GM12865 (cell line): ENCODE data around the gene PACS1.
A peak's percentile ranks its signal among the peaks of the same experiment; 100 is the strongest.
"Not testable (repeated sequence)": the region's sequence is repeated elsewhere in the genome, so short reads cannot be mapped to it uniquely, and the experiment has no call there.

Experiments
- DNase-seq: peaks from one replicate; pipeline ENCODE4 v3.0.0; 2010; ENCODE audit warnings: low read depth
- H3K4me3 ChIP-seq: 2 replicates; pipeline ENCODE4 v1.5.1; 2011; ENCODE audit warnings: mild to moderate bottlenecking, low read depth, low read length, control low read depth
- TF ChIP-seq, protein P1 (sequence below): IDR thresholded peaks from 2 replicates; pipeline ENCODE4 v1.5.1; 2011; ENCODE audit warnings: low read length, control low read depth, low read depth, inconsistent platforms; ENCODE audit not compliant: insufficient read depth; ENCODE audit errors: missing control alignments

Gene PACS1

DNA sequence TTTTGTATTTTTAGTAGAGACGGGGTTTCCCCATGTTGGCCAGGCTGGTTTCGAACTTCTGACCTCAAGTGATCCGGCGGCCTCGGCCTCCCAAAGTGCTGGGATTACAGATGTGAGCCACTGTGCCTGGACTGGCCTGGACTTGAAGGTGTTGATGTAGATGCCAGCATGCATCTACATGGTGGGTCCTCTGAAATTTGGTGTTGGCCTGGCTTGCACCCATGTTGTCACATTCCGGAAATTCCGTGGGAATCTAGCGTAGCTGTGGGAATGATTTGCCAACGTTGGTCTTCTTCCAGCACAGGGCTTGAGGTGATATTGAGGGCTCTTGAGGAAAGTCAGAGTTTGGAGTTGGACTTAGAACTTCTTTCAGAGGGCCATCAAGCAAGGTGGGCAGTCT, 6.5 kb downstream of the PACS1 start:
- no peak for DNase-seq
- H3K4me3 ChIP-seq, result no peak overlapping the region
- TF ChIP-seq, protein P1, sequence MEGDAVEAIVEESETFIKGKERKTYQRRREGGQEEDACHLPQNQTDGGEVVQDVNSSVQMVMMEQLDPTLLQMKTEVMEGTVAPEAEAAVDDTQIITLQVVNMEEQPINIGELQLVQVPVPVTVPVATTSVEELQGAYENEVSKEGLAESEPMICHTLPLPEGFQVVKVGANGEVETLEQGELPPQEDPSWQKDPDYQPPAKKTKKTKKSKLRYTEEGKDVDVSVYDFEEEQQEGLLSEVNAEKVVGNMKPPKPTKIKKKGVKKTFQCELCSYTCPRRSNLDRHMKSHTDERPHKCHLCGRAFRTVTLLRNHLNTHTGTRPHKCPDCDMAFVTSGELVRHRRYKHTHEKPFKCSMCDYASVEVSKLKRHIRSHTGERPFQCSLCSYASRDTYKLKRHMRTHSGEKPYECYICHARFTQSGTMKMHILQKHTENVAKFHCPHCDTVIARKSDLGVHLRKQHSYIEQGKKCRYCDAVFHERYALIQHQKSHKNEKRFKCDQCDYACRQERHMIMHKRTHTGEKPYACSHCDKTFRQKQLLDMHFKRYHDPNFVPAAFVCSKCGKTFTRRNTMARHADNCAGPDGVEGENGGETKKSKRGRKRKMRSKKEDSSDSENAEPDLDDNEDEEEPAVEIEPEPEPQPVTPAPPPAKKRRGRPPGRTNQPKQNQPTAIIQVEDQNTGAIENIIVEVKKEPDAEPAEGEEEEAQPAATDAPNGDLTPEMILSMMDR, result no peak

DNA sequence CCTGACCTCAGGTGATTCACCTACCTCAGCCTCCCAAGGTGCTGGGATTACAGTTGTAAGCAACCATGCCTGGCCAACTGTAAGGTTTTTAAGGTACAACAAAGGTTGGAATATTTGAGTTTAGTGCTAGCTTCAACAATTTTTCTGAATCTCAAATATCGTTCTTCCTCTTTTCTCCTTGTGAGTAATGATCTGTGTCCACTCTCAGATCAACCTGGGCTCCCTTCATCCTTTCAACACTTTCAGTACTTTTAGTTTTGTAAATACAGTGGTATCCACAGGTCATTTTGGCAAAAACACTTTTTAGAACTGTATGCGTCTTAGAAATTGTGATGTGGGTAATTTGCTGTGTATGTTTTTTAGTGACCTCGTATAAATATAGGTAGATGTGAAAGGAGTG, 7.9 kb downstream of the PACS1 start:
- TF ChIP-seq, protein P1, result no peak
- DNase-seq, result no peak
- no peak overlapping the region for H3K4me3 ChIP-seq

DNA sequence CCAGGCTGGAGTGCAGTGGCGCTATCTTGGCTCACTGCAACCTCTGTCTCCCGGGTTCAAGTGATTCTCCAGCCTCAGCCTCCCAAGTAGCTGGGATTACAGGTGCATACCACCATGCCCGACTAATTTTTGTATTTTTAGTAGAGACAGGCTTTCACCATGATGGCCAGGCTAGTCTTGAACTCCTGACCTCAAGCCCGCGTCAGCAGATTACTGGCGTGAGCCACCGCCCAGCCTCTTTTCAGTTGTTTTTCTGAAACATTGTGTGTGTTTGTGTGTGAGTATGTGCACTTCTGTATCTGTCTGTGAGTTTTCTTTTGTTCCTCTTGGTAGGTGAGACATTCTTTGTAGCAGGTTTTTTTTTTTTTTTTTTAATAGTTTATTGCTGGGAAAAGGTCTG, 8.9 kb downstream of the PACS1 start:
- not testable (repeated sequence) for H3K4me3 ChIP-seq, DNase-seq

DNA sequence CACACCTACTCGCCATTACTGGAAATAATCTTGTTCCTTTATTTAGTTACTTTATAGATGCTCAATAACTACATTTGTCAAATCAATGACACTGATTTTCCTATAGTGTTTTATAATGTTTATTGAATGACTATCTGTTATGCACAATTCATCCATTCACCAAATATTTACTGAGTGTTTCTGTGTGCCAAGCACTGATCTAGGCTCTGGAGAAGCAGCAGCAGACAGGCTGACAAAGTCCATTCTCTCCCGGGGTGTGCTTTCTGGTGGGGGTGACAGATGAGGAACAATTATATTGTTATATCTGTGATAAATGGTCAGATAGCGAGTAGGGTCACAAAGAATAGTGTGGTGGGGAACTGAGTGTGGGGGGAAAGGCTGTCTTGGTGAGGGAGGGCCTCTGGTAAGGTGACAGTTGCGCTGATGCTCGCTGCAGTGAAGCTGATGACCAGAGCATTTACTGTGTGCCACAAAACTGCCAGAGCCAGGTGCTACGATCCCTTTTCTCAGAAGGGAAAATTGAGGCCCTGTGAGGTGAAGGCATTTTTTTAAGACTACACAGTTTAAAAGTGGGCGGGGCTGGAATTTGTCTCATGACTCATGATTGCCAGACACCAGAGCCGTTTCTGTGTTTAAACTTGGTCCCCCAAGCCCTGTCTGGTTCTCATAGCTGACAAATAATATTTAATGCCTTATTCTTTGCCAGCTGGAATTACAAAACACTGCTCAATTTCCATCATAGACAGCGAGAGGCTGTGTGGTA, 10.2 kb downstream of the PACS1 start:
- H3K4me3 ChIP-seq, result no peak overlapping the region
- TF ChIP-seq, protein P1, result no peak
- no peak for DNase-seq

DNA sequence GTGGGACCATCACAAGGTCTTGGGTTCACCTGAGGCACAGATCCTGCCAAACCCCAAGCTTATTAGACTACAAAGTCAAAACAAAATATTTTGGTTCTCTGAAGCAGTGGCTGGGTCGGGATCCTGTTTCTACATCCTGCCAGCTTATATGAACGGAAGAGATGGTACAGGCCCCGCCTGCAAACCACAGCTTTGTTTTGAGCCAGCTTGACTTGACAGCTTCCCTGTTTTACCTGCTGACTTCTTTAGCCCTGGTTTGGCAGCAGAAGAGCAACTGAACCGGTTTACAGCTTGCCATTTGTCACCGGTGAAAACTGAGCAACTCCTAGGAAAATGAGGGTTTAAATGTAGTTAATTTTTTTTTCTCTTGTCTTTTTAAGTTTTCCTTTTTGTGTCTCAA, 11.4 kb downstream of the PACS1 start:
- DNase-seq, result peak; percentile 87
- TF ChIP-seq, protein P1, result no peak
- no peak overlapping the region for H3K4me3 ChIP-seq

DNA sequence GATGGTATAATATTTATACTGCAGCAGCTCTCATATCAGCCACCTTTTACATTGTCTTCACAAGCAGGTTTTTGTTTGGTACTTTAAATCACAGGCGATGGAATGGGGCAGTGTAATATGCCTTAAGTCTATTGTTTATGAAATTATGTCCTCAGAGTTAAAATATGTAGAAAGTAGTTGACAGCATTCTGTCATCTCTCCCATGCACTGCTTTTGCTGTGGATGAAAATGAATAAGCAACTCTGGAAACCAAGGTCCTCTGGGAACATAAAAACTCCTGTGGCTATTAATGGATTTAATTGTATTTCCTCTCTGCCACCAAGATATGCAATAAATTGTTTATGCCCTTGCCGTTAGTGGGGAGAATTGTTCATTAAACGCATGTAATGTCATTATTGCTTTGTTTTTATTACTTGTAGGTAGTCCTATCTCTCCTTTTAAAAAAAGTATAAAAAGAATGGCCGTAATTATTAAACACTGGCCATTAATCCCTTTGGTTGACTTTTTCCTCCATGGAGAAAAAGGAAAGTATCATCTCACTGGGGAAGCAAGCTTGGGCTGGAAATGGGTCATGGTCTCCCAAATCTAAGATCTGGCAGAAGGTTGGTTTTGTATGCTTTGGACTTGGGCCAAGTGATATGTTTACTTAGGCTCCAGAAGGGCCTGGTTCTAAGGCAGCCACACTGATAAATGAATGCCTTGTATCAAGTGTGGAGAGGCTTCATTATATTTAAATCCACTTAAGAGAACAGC, 13.1 kb downstream of the PACS1 start:
- H3K4me3 ChIP-seq, result no peak overlapping the region
- no peak for DNase-seq
- TF ChIP-seq, protein P1, result no peak

DNA sequence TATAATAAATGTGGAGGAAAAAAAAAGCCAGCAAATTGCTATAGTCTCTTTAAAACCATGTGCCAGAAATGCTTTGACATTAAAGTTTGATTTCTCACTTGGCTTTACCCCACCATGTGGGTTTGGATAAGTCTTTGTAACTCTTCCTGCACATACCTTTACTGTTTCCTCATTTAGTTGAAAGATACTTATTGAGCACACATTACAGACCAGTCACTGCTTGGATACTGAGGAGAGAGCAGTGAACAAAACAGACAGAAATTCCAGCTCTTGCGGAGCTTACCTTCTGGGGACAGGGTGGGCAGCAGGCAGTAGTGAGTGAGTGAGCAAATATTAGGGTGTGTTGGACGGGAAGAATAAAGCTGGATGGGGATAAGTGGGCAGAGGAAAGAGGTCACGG, 13.7 kb downstream of the PACS1 start:
- TF ChIP-seq, protein P1, result no peak
- H3K4me3 ChIP-seq, result no peak overlapping the region

More for the DNA sequence above, 13.7 kb downstream of the PACS1 start:
- no peak for DNase-seq
